Measurements from ENCODE around the gene DNAJC6.

DNA sequence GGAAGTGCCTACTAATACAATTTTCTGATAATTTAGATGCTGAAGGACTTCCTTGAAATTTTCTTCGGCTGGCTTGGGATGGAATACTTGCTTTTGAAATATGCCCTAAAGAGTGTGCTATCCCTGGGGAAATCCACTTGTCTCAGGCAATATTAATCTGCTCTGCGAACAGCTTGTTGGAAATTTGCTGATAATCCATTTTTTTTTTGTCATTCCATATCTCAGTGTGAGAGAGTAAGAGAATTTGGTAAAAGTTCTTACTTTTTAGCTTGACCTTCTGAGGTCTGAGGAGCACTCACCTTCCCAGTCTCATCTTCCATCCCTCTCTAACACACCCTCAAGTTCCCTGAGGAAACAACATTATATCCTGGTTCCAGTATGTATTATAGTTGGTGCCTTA is 36.8 kb downstream of the DNAJC6 start:
- TF ChIP-seq, protein P1, sequence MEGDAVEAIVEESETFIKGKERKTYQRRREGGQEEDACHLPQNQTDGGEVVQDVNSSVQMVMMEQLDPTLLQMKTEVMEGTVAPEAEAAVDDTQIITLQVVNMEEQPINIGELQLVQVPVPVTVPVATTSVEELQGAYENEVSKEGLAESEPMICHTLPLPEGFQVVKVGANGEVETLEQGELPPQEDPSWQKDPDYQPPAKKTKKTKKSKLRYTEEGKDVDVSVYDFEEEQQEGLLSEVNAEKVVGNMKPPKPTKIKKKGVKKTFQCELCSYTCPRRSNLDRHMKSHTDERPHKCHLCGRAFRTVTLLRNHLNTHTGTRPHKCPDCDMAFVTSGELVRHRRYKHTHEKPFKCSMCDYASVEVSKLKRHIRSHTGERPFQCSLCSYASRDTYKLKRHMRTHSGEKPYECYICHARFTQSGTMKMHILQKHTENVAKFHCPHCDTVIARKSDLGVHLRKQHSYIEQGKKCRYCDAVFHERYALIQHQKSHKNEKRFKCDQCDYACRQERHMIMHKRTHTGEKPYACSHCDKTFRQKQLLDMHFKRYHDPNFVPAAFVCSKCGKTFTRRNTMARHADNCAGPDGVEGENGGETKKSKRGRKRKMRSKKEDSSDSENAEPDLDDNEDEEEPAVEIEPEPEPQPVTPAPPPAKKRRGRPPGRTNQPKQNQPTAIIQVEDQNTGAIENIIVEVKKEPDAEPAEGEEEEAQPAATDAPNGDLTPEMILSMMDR (conservative IDR thresholded peaks at IDR 0.05): no peak
- TF ChIP-seq EZH2 (IDR thresholded peaks at IDR 0.05; ENCODE audit: low read depth): no peak
